OCI-LY7 (cell line): ENCODE measurements around the gene MAVS. TPM values are rescaled to one million over a fixed set of nuclear protein-coding genes. Genes with fewer than 3 reads are reported as not detected.

ENCODE experiments used
- BruUV-seq: library from RNA; stranded (reverse); fragments of 400-500 nt; replicated peaks from 2 replicates; lab custom pipeline; 2021; lab: Mats Ljungman, UMichigan
- CTCF ChIA-PET: fragments of 300-600 bp; sonication (Branson Sonifier 250); formaldehyde crosslinking; loops from one replicate; lab custom pipeline; 2022; ENCODE audit warnings: antibody characterized with exemption; ENCODE audit not compliant: unreplicated experiment; lab: Charles Lee
- POLR2A ChIA-PET: fragments of 300-600 bp; sonication (Branson Sonifier 250); formaldehyde crosslinking; loops from one replicate; lab custom pipeline; 2022; ENCODE audit warnings: antibody characterized with exemption; lab: Charles Lee
- DNase-seq: peaks from one replicate; pipeline ENCODE4 v3.0.0-alpha.2; 2015; ENCODE audit warnings: low spot score
- H2AFZ ChIP-seq: fragments of 200-600 bp; sonication (generic), shearing (Covaris generic); 2 replicates; pipeline ENCODE4 v1.6.1; 2014; ENCODE audit warnings: mild to moderate bottlenecking, antibody characterized with exemption, low read length, moderate library complexity
- H3K27ac ChIP-seq: fragments of 200-600 bp; sonication (generic); 2 replicates; pipeline ENCODE4 v1.5.1; 2014; ENCODE audit warnings: mixed run types, low read depth, mild to moderate bottlenecking, moderate library complexity, low read length, inconsistent platforms; ENCODE audit not compliant: poor library complexity, severe bottlenecking
- H3K36me3 ChIP-seq: fragments of 200-600 bp; sonication (generic); 2 replicates; pipeline ENCODE4 v1.6.1; 2014; ENCODE audit warnings: mild to moderate bottlenecking, antibody characterized with exemption, low read length, moderate library complexity, mixed read lengths; ENCODE audit not compliant: insufficient read depth
- H3K4me1 ChIP-seq: fragments of 200-600 bp; sonication (generic); 2 replicates; pipeline ENCODE4 v1.5.1; 2014; ENCODE audit warnings: mild to moderate bottlenecking, low read length; ENCODE audit not compliant: insufficient read depth, poor library complexity, severe bottlenecking
- H3K4me2 ChIP-seq: fragments of 200-600 bp; sonication (generic); 2 replicates; pipeline ENCODE4 v1.6.1; 2014; ENCODE audit warnings: mild to moderate bottlenecking, low read length
- H3K4me3 ChIP-seq: fragments of 200-600 bp; sonication (generic); 2 replicates; pipeline ENCODE4 v1.5.1; 2014; ENCODE audit warnings: mild to moderate bottlenecking, low read depth, low read length; ENCODE audit not compliant: poor library complexity, severe bottlenecking
- H3K79me2 ChIP-seq: fragments of 200-600 bp; sonication (generic); 2 replicates; pipeline ENCODE4 v1.6.1; 2016; ENCODE audit warnings: low read depth, mild to moderate bottlenecking, low read length, moderate library complexity, mixed read lengths; ENCODE audit not compliant: insufficient read depth
- H3K9me2 ChIP-seq: fragments of 200-600 bp; sonication (generic); 2 replicates; pipeline ENCODE4 v1.6.1; 2016; ENCODE audit warnings: mild to moderate bottlenecking, low read length, mixed read lengths; ENCODE audit not compliant: insufficient read depth
- H3K9me3 ChIP-seq: fragments of 200-600 bp; sonication (generic); 2 replicates; pipeline ENCODE4 v1.6.1; 2014; ENCODE audit warnings: mild to moderate bottlenecking, mixed run types, low read length, mixed read lengths
- H4K20me1 ChIP-seq: fragments of 200-600 bp; sonication (generic); 2 replicates; pipeline ENCODE4 v1.6.1; 2014; ENCODE audit warnings: mild to moderate bottlenecking, antibody characterized with exemption, low read length, moderate library complexity, mixed read lengths; ENCODE audit not compliant: insufficient read depth
- EZH2phosphoT487 ChIP-seq: fragments of 200-600 bp; sonication (generic); IDR thresholded peaks from 2 replicates; pipeline ENCODE4 v1.6.1; 2018; ENCODE audit warnings: low read depth, borderline replicate concordance, mild to moderate bottlenecking, mixed run types, antibody characterized with exemption, low read length, moderate library complexity, mixed read lengths
- intact Hi-C: fragments of 100-400 bp; cut with micrococcal nuclease; formaldehyde crosslinking; loops from one replicate; pipeline ENCODE4 v1.10.0; 2022; ENCODE audit not compliant: unreplicated experiment
- total RNA-seq, 2 experiments: library from RNA; depleted of rRNA in 1 of 2; stranded (reverse); fragments of >200 nt in 1 of 2; shearing (Covaris generic) in 1 of 2; gene quantifications; 2 replicates each; pipeline ENCODE4 v1.2.3, GENCODE V29; 2014 to 2022
- TF ChIP-seq, protein P1 (sequence below): fragments of 200-600 bp; sonication (generic); conservative IDR thresholded peaks from 2 replicates; pipeline ENCODE4 v1.5.1; 2014; ENCODE audit warnings: mild to moderate bottlenecking, antibody characterized with exemption, low read length, moderate library complexity, mixed read lengths

The MAVS gene
- total RNA-seq, 2 experiments from 2014 or later, result 19.8 to 35.5 TPM

GRCh38 chr20:3800256-3800877 is 46.3 kb upstream of the MAVS start:
- no peak overlapping the region for H2AFZ ChIP-seq
- H3K4me3 ChIP-seq, result peak overlapping the region; percentile 91
- no peaks in the 10 kb centered on the region for H3K9me3 ChIP-seq
- H3K9me2 ChIP-seq, result no peaks in the 10 kb centered on the region
- TF ChIP-seq, protein P1, sequence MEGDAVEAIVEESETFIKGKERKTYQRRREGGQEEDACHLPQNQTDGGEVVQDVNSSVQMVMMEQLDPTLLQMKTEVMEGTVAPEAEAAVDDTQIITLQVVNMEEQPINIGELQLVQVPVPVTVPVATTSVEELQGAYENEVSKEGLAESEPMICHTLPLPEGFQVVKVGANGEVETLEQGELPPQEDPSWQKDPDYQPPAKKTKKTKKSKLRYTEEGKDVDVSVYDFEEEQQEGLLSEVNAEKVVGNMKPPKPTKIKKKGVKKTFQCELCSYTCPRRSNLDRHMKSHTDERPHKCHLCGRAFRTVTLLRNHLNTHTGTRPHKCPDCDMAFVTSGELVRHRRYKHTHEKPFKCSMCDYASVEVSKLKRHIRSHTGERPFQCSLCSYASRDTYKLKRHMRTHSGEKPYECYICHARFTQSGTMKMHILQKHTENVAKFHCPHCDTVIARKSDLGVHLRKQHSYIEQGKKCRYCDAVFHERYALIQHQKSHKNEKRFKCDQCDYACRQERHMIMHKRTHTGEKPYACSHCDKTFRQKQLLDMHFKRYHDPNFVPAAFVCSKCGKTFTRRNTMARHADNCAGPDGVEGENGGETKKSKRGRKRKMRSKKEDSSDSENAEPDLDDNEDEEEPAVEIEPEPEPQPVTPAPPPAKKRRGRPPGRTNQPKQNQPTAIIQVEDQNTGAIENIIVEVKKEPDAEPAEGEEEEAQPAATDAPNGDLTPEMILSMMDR, result no peak
- no peak for TF ChIP-seq EZH2phosphoT487
- ChIA-PET POLR2A (interaction anchor here (0.9 to 1.6 kb wide), 4 partner anchors 11 to 20 kb away, joined by 3 to 8 read pairs (median 4); no protein-coding TSS in a partner anchor), CTCF (interaction anchor here (1.5 to 1.9 kb wide), 2 partner anchors 18 to 20 kb away, joined by 5 to 9 read pairs; partner anchors contain the start of gene AP5S1)
- BruUV-seq, result no TSS peak
- H4K20me1 ChIP-seq, result no peaks in the 10 kb centered on the region; the same call in 1 of the 2 replicates
- H3K36me3 ChIP-seq, result peaks cover 72% of the 10 kb centered on the region
- H3K27ac ChIP-seq, result peak overlapping the region; percentile 83
- no peak for DNase-seq
- intact Hi-C loops, result no loop called here
- peak overlapping the region; percentile 100 for H3K4me2 ChIP-seq
- peaks cover 31% of the 10 kb centered on the region for H3K79me2 ChIP-seq
- H3K4me1 ChIP-seq, result peaks cover 33% of the 10 kb centered on the region

GRCh38 chr20:3800878-3801260 is 45.8 kb upstream of the MAVS start:
- Histone ChIP-seq H3K9me3 (no peaks in the 10 kb centered on the region), H2AFZ (no peak overlapping the region), H3K9me2 (no peaks in the 10 kb centered on the region), H3K4me1 (peaks cover 32% of the 10 kb centered on the region), H3K36me3 (peaks cover 77% of the 10 kb centered on the region), H3K4me3 (no peak overlapping the region), H3K79me2 (peaks cover 31% of the 10 kb centered on the region), H3K4me2 (no peak overlapping the region), H4K20me1 (no peaks in the 10 kb centered on the region; the same call in 1 of the 2 replicates), H3K27ac (no peak overlapping the region)
- no TSS peak for BruUV-seq
- intact Hi-C loops, result no loop called here
- POLR2A ChIA-PET, result interaction anchor here (0.9 to 1.6 kb wide), 4 partner anchors 12 to 20 kb away, joined by 3 to 8 read pairs (median 4); no protein-coding TSS in a partner anchor
- DNase-seq, result no peak
- TF ChIP-seq, protein P1, result no peak
- TF ChIP-seq EZH2phosphoT487, result no peak
- CTCF ChIA-PET, result interaction anchor here (1.5 kb wide), 1 partner anchor 17 kb away, joined by 5 read pairs; no protein-coding TSS in a partner anchor

DNA sequence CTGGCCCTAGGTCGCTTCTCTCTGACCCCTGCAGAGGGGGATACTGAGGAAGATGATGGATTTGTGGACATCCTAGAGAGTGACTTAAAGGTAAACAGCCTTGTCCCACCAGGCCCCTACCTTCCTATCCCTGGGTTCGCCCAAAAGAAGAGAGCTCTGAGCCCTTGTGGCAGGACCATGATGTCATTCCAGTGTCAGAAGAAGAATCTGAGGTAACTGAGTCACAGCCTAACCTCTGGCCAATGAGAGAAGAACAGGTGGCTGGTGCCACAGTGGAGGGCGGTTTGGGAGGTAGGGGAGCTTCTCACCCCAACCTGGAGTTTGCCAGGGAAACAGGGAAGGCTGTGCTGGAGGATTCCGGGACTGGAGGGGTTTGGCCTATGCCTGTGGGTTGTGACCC is 45.3 kb upstream of the MAVS start:
- TF ChIP-seq, protein P1, result no peak
- TF ChIP-seq EZH2phosphoT487, result no peak
- peaks cover 31% of the 10 kb centered on the region for H3K79me2 ChIP-seq
- no peaks in the 10 kb centered on the region for H3K9me3 ChIP-seq
- POLR2A ChIA-PET, result interaction anchor here (1.6 kb wide), 1 partner anchor 11 kb away, joined by 4 read pairs; no protein-coding TSS in a partner anchor
- H2AFZ ChIP-seq, result no peak overlapping the region
- CTCF ChIA-PET, result no interaction called here
- H3K9me2 ChIP-seq, result no peaks in the 10 kb centered on the region
- no peak overlapping the region for H3K4me2 ChIP-seq
- H3K4me3 ChIP-seq, result no peak overlapping the region
- no TSS peak for BruUV-seq
- no peak for DNase-seq
- peaks cover 32% of the 10 kb centered on the region for H3K4me1 ChIP-seq
- peaks cover 81% of the 10 kb centered on the region for H3K36me3 ChIP-seq
- no peaks in the 10 kb centered on the region; the same call in 1 of the 2 replicates for H4K20me1 ChIP-seq
- no peak overlapping the region for H3K27ac ChIP-seq
- intact Hi-C loops, result no loop called here
